ENCODE results near the gene TKTL1. TPM values are rescaled to one million over a fixed set of nuclear protein-coding genes. Genes with fewer than 3 reads are reported as not detected.

TKTL1 gene
- total and polyA plus RNA-seq, 2 of the 8 experiments (the other 6 are each of a cell fraction or from before 2014, with no cell fraction given), result 0.05 TPM; not detected in 1

- TF ChIP-seq, protein P1, sequence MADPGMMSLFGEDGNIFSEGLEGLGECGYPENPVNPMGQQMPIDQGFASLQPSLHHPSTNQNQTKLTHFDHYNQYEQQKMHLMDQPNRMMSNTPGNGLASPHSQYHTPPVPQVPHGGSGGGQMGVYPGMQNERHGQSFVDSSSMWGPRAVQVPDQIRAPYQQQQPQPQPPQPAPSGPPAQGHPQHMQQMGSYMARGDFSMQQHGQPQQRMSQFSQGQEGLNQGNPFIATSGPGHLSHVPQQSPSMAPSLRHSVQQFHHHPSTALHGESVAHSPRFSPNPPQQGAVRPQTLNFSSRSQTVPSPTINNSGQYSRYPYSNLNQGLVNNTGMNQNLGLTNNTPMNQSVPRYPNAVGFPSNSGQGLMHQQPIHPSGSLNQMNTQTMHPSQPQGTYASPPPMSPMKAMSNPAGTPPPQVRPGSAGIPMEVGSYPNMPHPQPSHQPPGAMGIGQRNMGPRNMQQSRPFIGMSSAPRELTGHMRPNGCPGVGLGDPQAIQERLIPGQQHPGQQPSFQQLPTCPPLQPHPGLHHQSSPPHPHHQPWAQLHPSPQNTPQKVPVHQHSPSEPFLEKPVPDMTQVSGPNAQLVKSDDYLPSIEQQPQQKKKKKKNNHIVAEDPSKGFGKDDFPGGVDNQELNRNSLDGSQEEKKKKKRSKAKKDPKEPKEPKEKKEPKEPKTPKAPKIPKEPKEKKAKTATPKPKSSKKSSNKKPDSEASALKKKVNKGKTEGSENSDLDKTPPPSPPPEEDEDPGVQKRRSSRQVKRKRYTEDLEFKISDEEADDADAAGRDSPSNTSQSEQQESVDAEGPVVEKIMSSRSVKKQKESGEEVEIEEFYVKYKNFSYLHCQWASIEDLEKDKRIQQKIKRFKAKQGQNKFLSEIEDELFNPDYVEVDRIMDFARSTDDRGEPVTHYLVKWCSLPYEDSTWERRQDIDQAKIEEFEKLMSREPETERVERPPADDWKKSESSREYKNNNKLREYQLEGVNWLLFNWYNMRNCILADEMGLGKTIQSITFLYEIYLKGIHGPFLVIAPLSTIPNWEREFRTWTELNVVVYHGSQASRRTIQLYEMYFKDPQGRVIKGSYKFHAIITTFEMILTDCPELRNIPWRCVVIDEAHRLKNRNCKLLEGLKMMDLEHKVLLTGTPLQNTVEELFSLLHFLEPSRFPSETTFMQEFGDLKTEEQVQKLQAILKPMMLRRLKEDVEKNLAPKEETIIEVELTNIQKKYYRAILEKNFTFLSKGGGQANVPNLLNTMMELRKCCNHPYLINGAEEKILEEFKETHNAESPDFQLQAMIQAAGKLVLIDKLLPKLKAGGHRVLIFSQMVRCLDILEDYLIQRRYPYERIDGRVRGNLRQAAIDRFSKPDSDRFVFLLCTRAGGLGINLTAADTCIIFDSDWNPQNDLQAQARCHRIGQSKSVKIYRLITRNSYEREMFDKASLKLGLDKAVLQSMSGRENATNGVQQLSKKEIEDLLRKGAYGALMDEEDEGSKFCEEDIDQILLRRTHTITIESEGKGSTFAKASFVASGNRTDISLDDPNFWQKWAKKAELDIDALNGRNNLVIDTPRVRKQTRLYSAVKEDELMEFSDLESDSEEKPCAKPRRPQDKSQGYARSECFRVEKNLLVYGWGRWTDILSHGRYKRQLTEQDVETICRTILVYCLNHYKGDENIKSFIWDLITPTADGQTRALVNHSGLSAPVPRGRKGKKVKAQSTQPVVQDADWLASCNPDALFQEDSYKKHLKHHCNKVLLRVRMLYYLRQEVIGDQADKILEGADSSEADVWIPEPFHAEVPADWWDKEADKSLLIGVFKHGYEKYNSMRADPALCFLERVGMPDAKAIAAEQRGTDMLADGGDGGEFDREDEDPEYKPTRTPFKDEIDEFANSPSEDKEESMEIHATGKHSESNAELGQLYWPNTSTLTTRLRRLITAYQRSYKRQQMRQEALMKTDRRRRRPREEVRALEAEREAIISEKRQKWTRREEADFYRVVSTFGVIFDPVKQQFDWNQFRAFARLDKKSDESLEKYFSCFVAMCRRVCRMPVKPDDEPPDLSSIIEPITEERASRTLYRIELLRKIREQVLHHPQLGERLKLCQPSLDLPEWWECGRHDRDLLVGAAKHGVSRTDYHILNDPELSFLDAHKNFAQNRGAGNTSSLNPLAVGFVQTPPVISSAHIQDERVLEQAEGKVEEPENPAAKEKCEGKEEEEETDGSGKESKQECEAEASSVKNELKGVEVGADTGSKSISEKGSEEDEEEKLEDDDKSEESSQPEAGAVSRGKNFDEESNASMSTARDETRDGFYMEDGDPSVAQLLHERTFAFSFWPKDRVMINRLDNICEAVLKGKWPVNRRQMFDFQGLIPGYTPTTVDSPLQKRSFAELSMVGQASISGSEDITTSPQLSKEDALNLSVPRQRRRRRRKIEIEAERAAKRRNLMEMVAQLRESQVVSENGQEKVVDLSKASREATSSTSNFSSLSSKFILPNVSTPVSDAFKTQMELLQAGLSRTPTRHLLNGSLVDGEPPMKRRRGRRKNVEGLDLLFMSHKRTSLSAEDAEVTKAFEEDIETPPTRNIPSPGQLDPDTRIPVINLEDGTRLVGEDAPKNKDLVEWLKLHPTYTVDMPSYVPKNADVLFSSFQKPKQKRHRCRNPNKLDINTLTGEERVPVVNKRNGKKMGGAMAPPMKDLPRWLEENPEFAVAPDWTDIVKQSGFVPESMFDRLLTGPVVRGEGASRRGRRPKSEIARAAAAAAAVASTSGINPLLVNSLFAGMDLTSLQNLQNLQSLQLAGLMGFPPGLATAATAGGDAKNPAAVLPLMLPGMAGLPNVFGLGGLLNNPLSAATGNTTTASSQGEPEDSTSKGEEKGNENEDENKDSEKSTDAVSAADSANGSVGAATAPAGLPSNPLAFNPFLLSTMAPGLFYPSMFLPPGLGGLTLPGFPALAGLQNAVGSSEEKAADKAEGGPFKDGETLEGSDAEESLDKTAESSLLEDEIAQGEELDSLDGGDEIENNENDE (IDR thresholded peaks at IDR 0.05; ENCODE audit: insufficient replicate concordance, low read length), result no peak
Observed at GRCh38 chrX:154333837-154334271, 38.3 kb downstream of the TKTL1 start (continued).
